ENCODE data around the gene PDE4B. TPM values are rescaled to one million over a fixed set of nuclear protein-coding genes. Genes with fewer than 3 reads are reported as not detected.

The PDE4B gene
- total RNA-seq, 1 experiment from 2014 or later, result 1.4 TPM

- Histone ChIP-seq H3K36me3 (ENCODE audit: low read depth, low read length) (no peaks in the 10 kb centered on the region), H3K27ac (ENCODE audit: low read length) (no peak overlapping the region), H3K4me1 (ENCODE audit: insufficient read depth, low read length) (no peaks in the 10 kb centered on the region), H3K27me3 (ENCODE audit: low read length) (no peaks in the 10 kb centered on the region; the same call in 1 of the 2 replicates), H3F3A (ENCODE audit: low read length, unreplicated experiment) (no peaks in the 10 kb centered on the region), H4K20me1 (ENCODE audit: low read length) (no peaks in the 10 kb centered on the region), H3K4me3 (ENCODE audit: low read length) (no peak overlapping the region), H3K9ac (ENCODE audit: low read length) (no peak overlapping the region), H3K79me2 (ENCODE audit: low read length) (no peaks in the 10 kb centered on the region), H3K9me2 (replicated peaks; ENCODE audit: low read length) (no peaks in the 10 kb centered on the region), H3K4me2 (ENCODE audit: low read length) (no peak overlapping the region), H3K9me3 (ENCODE audit: low read length) (no peaks in the 10 kb centered on the region), H2AFZ (ENCODE audit: low read length) (no peak overlapping the region)
- no TSS peak for BruUV-seq (replicated peaks)
- TF ChIP-seq CTCF (conservative IDR thresholded peaks at IDR 0.05; ENCODE audit: low read depth, low read length), result no peak
- no peak for TF ChIP-seq EZH2 (IDR thresholded peaks at IDR 0.05; ENCODE audit: low read length, unreplicated experiment)
- no peak for TF ChIP-seq EZH2phosphoT487 (IDR thresholded peaks at IDR 0.05; ENCODE audit: borderline replicate concordance, low read length)
- ATAC-seq (no peak), DNase-seq (no peak)
- CTCF ChIA-PET, result no interaction called here
- intact Hi-C loops (cut with micrococcal nuclease), result no loop called here
- POLR2A ChIA-PET (ENCODE audit: unreplicated experiment), result no interaction called here
Observed at GRCh38 chr1:66035616-66036245, 243.0 kb downstream of the PDE4B start.

- Histone ChIP-seq H3K9me2 (replicated peaks; ENCODE audit: low read length) (no peaks in the 10 kb centered on the region), H3K9ac (ENCODE audit: low read length) (no peak overlapping the region), H2AFZ (ENCODE audit: low read length) (no peak overlapping the region), H3K4me3 (ENCODE audit: low read length) (no peak overlapping the region), H4K20me1 (ENCODE audit: low read length) (no peaks in the 10 kb centered on the region), H3K27ac (ENCODE audit: low read length) (no peak overlapping the region), H3K36me3 (ENCODE audit: low read depth, low read length) (no peaks in the 10 kb centered on the region), H3K4me1 (ENCODE audit: insufficient read depth, low read length) (no peaks in the 10 kb centered on the region), H3K27me3 (ENCODE audit: low read length) (peaks cover 28% of the 10 kb centered on the region), H3K9me3 (ENCODE audit: low read length) (no peaks in the 10 kb centered on the region), H3K79me2 (ENCODE audit: low read length) (no peaks in the 10 kb centered on the region), H3F3A (ENCODE audit: low read length, unreplicated experiment) (no peaks in the 10 kb centered on the region), H3K4me2 (ENCODE audit: low read length) (no peak overlapping the region)
- TF ChIP-seq EZH2 (IDR thresholded peaks at IDR 0.05; ENCODE audit: low read length, unreplicated experiment), result no peak
- TF ChIP-seq CTCF (conservative IDR thresholded peaks at IDR 0.05; ENCODE audit: low read depth, low read length), result no peak
- no peak for TF ChIP-seq EZH2phosphoT487 (IDR thresholded peaks at IDR 0.05; ENCODE audit: borderline replicate concordance, low read length)
- ATAC-seq, result no peak
- intact Hi-C loops (cut with micrococcal nuclease), result no loop called here
- DNase-seq, result no peak
- CTCF ChIA-PET, result no interaction called here
- BruUV-seq (replicated peaks), result no TSS peak
- POLR2A ChIA-PET (ENCODE audit: unreplicated experiment), result no interaction called here
Observed at GRCh38 chr1:66041654-66042053, 249.0 kb downstream of the PDE4B start.

- Histone ChIP-seq H3K4me1 (ENCODE audit: insufficient read depth, low read length) (no peaks in the 10 kb centered on the region), H2AFZ (ENCODE audit: low read length) (no peak overlapping the region), H3K79me2 (ENCODE audit: low read length) (no peaks in the 10 kb centered on the region), H3F3A (ENCODE audit: low read length, unreplicated experiment) (no peaks in the 10 kb centered on the region), H3K36me3 (ENCODE audit: low read depth, low read length) (no peaks in the 10 kb centered on the region), H3K4me3 (ENCODE audit: low read length) (no peak overlapping the region), H3K4me2 (ENCODE audit: low read length) (no peak overlapping the region), H4K20me1 (ENCODE audit: low read length) (no peaks in the 10 kb centered on the region), H3K27me3 (ENCODE audit: low read length) (peaks cover 35% of the 10 kb centered on the region), H3K9me3 (ENCODE audit: low read length) (no peaks in the 10 kb centered on the region), H3K9me2 (replicated peaks; ENCODE audit: low read length) (no peaks in the 10 kb centered on the region), H3K9ac (ENCODE audit: low read length) (no peak overlapping the region), H3K27ac (ENCODE audit: low read length) (no peak overlapping the region)
- ChIA-PET POLR2A (ENCODE audit: unreplicated experiment) (no interaction called here), CTCF (no interaction called here)
- BruUV-seq (replicated peaks), result no TSS peak
- DNase-seq, result no peak
- ATAC-seq, result no peak
- TF ChIP-seq CTCF (conservative IDR thresholded peaks at IDR 0.05; ENCODE audit: low read depth, low read length) (no peak), EZH2 (IDR thresholded peaks at IDR 0.05; ENCODE audit: low read length, unreplicated experiment) (no peak), EZH2phosphoT487 (IDR thresholded peaks at IDR 0.05; ENCODE audit: borderline replicate concordance, low read length) (no peak)
- intact Hi-C loops (cut with micrococcal nuclease), result no loop called here
Observed at GRCh38 chr1:66043186-66043585, 250.5 kb downstream of the PDE4B start.

All from PC-3 (cell line).